ENCODE measurements around the gene ESAM. TPM values are rescaled to one million over a fixed set of nuclear protein-coding genes. Genes with fewer than 3 reads are reported as not detected.
A peak's percentile ranks its signal among the peaks of the same experiment; 100 is the strongest.

The ESAM gene
- polyA plus RNA-seq, 1 of the 3 experiments (the other 2 are of a cell fraction): 1.3 TPM

GRCh38 chr11:124716591-124716990 lies 45.5 kb downstream of the ESAM start:
- no peak overlapping the region for H3K4me3 ChIP-seq (ENCODE audit: low read depth in 2 of 2, low read length in 1 of 2)
- H3K9me3 ChIP-seq: no peaks in the 10 kb centered on the region
- no peak for TF ChIP-seq CTCF (IDR thresholded peaks at IDR 0.05)
- TF ChIP-seq YY1 (IDR thresholded peaks at IDR 0.05; ENCODE audit: low read depth): no peak
- TF ChIP-seq MXI1 (IDR thresholded peaks at IDR 0.05; ENCODE audit: low read depth, low read length): no peak
- no peak for TF ChIP-seq USF2 (IDR thresholded peaks at IDR 0.05; ENCODE audit: borderline replicate concordance, low read depth, low read length)
- TF ChIP-seq TCF12 (IDR thresholded peaks at IDR 0.05): peak; percentile 47; the same call in 1 of the 2 replicates
- no peak for TF ChIP-seq TAF1 (IDR thresholded peaks at IDR 0.05; ENCODE audit: borderline replicate concordance, low read depth, low read length)
- TF ChIP-seq CHD2 (IDR thresholded peaks at IDR 0.05; ENCODE audit: low read length, partially characterized antibody): no peak
- no peak for TF ChIP-seq GATA2 (CRISPR knock-in tag; IDR thresholded peaks at IDR 0.05)
- H4K20me1 ChIP-seq (ENCODE audit: insufficient read depth): no peaks in the 10 kb centered on the region
- peaks cover 11% of the 10 kb centered on the region in 2 experiments; a peak in 2 of 4 replicates for H3K4me1 ChIP-seq (ENCODE audit: control insufficient read depth in 1 of 2, insufficient read depth in 2 of 2, low read depth in 1 of 2, low read length in 1 of 2)
- H3K4me2 ChIP-seq: peak overlapping the region; percentile 7; the same call in 1 of the 2 replicates
- H3K9ac ChIP-seq: no peak overlapping the region
- no peaks in the 10 kb centered on the region for H3K9me2 ChIP-seq
- no peaks in the 10 kb centered on the region for H3K36me3 ChIP-seq (replicated peaks in 1 of 2; ENCODE audit: control insufficient read depth in 1 of 2, insufficient read depth in 2 of 2, low read length in 1 of 2)
- ChIA-PET CTCF (interaction anchor here (1.2 to 1.7 kb wide), 3 partner anchors 23 to 47 kb away, joined by 3 to 8 read pairs (median 5); no protein-coding TSS in a partner anchor), POLR2A (no interaction called here)
- no peaks in the 10 kb centered on the region for H3F3A ChIP-seq (replicated peaks; ENCODE audit: insufficient read depth)
- no peak overlapping the region for H3K27ac ChIP-seq (ENCODE audit: low read depth in 2 of 2, low read length in 1 of 2)
- no peaks in the 10 kb centered on the region for H3K27me3 ChIP-seq (ENCODE audit: insufficient read depth)
- WGBS (ENCODE audit: low lambda C conversion rate): 73% methylated on average over 3 of the region's 3 CpGs
- no peak overlapping the region for H2AFZ ChIP-seq (ENCODE audit: low read depth)
- no peaks in the 10 kb centered on the region for H3K79me2 ChIP-seq (ENCODE audit: insufficient read depth)
- DNase-seq: no peak

GRCh38 chr11:124712392-124712791 lies 49.7 kb downstream of the ESAM start:
- Histone ChIP-seq H3K36me3 (replicated peaks in 1 of 2; ENCODE audit: control insufficient read depth in 1 of 2, insufficient read depth in 2 of 2, low read length in 1 of 2) (no peaks in the 10 kb centered on the region), H3K4me1 (ENCODE audit: control insufficient read depth in 1 of 2, insufficient read depth in 2 of 2, low read depth in 1 of 2, low read length in 1 of 2) (peaks cover 0 to 9% of the 10 kb centered on the region in 2 experiments; a peak in 1 of 4 replicates), H3K9ac (no peak overlapping the region), H2AFZ (ENCODE audit: low read depth) (no peak overlapping the region), H4K20me1 (ENCODE audit: insufficient read depth) (no peaks in the 10 kb centered on the region), H3K4me3 (ENCODE audit: low read depth in 2 of 2, low read length in 1 of 2) (no peak overlapping the region), H3K27me3 (ENCODE audit: insufficient read depth) (no peaks in the 10 kb centered on the region), H3K4me2 (no peak overlapping the region), H3K79me2 (ENCODE audit: insufficient read depth) (no peaks in the 10 kb centered on the region), H3K9me2 (no peaks in the 10 kb centered on the region), H3K9me3 (no peaks in the 10 kb centered on the region), H3K27ac (ENCODE audit: low read depth in 2 of 2, low read length in 1 of 2) (no peak overlapping the region), H3F3A (replicated peaks; ENCODE audit: insufficient read depth) (no peaks in the 10 kb centered on the region)
- no peak for DNase-seq
- 51% methylated on average over 3 of the region's 3 CpGs for WGBS (ENCODE audit: low lambda C conversion rate)
- ChIA-PET POLR2A (no interaction called here), CTCF (no interaction called here)
- TF ChIP-seq USF1 (IDR thresholded peaks at IDR 0.05; ENCODE audit: borderline replicate concordance, low read depth) (no peak), RAD21 (IDR thresholded peaks at IDR 0.05; ENCODE audit: low read length) (no peak), SIN3A (IDR thresholded peaks at IDR 0.05; ENCODE audit: borderline replicate concordance, low read depth, low read length) (no peak), CTCF (IDR thresholded peaks at IDR 0.05) (no peak), TCF12 (IDR thresholded peaks at IDR 0.05) (no peak), FOXM1 (IDR thresholded peaks at IDR 0.05; ENCODE audit: low read depth) (no peak), FOSL2 (IDR thresholded peaks at IDR 0.05; ENCODE audit: borderline replicate concordance, low read depth) (no peak), RXRA (IDR thresholded peaks at IDR 0.05; ENCODE audit: borderline replicate concordance, low read depth) (no peak), EP300 (IDR thresholded peaks at IDR 0.05; ENCODE audit: borderline replicate concordance in 1 of 2, low read depth in 1 of 2, low read length in 1 of 2) (no peak), RCOR1 (IDR thresholded peaks at IDR 0.05; ENCODE audit: low read length) (no peak), MEF2A (IDR thresholded peaks at IDR 0.05; ENCODE audit: borderline replicate concordance, low read depth) (no peak), GATA2 (CRISPR knock-in tag; IDR thresholded peaks at IDR 0.05) (no peak), REST (IDR thresholded peaks at IDR 0.05; ENCODE audit: low read depth, low read length) (no peak)
